GM12801 (cell line): ENCODE measurements around the gene MAP7D3.
"Not testable (repeated sequence)": the region's sequence is repeated elsewhere in the genome, so short reads cannot be mapped to it uniquely, and the experiment has no call there.

Experiments used
- TF ChIP-seq, protein P1 (sequence below): IDR thresholded peaks from one replicate; pipeline ENCODE4 v1.5.1; 2011; ENCODE audit warnings: control low read depth; ENCODE audit not compliant: insufficient read length; ENCODE audit errors: extremely low read depth

The MAP7D3 gene

GRCh38 chrX:136251041-136251991, at the start of gene MAP7D3:
Gene MAP7D3, minus strand, starts transcription at chrX:136251400. Its CDS starts 42 bp downstream, at chrX:136251358.
- TF ChIP-seq, protein P1, sequence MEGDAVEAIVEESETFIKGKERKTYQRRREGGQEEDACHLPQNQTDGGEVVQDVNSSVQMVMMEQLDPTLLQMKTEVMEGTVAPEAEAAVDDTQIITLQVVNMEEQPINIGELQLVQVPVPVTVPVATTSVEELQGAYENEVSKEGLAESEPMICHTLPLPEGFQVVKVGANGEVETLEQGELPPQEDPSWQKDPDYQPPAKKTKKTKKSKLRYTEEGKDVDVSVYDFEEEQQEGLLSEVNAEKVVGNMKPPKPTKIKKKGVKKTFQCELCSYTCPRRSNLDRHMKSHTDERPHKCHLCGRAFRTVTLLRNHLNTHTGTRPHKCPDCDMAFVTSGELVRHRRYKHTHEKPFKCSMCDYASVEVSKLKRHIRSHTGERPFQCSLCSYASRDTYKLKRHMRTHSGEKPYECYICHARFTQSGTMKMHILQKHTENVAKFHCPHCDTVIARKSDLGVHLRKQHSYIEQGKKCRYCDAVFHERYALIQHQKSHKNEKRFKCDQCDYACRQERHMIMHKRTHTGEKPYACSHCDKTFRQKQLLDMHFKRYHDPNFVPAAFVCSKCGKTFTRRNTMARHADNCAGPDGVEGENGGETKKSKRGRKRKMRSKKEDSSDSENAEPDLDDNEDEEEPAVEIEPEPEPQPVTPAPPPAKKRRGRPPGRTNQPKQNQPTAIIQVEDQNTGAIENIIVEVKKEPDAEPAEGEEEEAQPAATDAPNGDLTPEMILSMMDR: no peak

DNA sequence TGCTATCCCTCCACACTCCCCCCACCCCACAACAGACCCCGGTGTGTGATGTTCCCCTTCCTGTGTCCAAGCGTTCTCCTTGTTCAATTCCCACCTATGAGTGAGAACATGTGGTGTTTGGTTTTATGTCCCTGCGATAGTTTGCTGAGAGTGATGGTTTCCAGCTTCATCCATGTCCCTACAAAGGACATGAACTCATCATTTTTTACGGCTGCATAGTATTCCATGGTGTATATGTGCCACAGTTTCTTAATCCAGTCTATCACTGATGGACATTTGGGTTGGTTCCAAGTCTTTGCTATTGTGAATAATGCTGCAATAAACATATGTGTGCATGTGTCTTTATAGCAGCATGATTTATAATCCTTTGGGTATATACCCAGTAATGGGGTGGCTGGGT, 49.5 kb upstream of the MAP7D3 start, which contains the start of gene ADGRG4:
Gene ADGRG4 (plus strand): TSS at position 243 of the 400 bp plus-strand sequence. CDS start 7,815 bp downstream, outside the sequence.
- TF ChIP-seq, protein P1: not testable (repeated sequence)

GRCh38 chrX:136295380-136295779, 44.2 kb upstream of the MAP7D3 start:
- TF ChIP-seq, protein P1: no peak

DNA sequence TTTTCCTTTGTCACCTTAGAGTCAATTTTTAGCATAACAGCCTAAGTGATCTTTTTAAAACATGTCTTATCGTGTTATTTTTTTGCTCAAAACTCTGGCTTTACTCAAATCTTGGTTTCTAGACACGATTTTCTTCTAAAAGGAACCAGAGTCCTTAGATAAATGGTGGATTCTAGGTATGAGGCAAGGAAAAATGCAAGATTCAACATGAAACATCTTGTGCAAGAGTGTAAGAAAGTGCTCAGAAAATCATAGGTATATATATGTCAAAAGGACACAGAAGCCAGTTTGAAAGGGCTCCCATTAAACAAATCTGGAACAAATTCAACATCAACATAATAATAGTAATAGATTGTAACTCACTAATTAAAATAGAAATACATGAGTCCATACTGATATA, 41.5 kb upstream of the MAP7D3 start:
- TF ChIP-seq, protein P1: no peak

DNA sequence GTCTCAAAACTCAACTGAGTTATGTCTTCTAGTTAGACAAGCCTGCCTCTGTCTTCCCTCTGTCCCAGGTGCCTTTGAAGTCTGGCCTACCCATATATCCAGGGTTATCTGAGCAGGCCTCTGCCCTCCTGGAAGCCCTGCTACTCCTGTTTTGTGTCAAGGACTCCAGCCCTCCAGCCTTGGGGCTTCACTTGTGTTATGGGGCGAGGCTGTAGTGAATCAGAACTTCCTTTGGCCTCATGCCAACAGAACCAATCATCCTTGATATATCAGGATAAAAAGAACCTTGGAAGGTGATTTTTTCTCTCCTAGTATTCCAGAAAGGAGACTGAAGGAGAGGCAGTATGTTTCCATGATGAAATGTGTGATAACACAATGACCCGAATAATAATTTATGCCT, 40.6 kb upstream of the MAP7D3 start:
- TF ChIP-seq, protein P1: no peak

DNA sequence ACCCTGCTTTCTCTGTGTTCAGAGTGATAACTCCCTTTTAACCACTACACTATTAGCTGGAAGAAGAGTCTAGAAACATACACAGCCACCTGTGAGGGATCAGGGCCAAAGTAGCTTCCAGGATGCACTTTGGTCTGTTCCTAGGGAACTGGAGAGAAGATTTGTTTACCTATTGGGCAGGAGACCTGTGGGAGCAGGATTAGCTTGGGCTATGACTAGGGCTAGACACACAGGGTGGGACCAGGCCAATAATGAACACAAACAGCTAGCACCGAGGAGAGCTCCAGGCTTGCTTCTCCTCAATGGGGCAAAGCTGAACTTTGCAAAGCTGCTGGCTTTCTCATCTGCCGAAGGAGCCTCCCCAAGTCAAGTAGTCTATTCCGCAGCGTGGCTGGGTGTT, 24.4 kb upstream of the MAP7D3 start:
- TF ChIP-seq, protein P1: no peak

DNA sequence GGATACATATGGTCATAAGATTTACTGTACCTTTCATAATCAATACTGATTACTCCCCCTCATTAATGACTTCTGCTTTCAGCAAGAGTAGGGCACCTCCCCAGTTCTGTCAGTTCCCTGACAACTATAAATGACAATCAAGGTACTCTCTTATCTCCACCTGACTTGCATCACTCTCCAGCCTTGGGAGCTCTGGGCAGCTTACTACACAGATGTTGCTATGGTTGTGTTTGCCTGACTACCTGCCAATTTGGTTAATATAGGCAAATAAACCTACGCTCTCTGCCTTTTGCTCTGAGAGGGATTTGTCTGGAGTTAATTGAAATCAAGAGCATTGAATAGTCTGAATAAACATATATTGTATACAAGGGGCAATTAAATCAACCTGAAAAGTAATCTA, 22.8 kb upstream of the MAP7D3 start:
- TF ChIP-seq, protein P1: no peak
